PC-9 (cell line): ENCODE results near the gene TMEM120A. TPM values are rescaled to one million over a fixed set of nuclear protein-coding genes. Genes with fewer than 3 reads are reported as not detected.
"Not testable (repeated sequence)": the region's sequence is repeated elsewhere in the genome, so short reads cannot be mapped to it uniquely, and the experiment has no call there.

Source experiments
- BruUV-seq: library from RNA; stranded (reverse); fragments of 400-500 nt; replicated peaks from 2 replicates; lab custom pipeline; 2021; lab: Mats Ljungman, UMichigan
- CTCF ChIA-PET: fragments of 300-600 bp; sonication (Branson Sonifier 250); formaldehyde crosslinking; loops from one replicate; lab custom pipeline; 2022; ENCODE audit warnings: antibody characterized with exemption; lab: Charles Lee
- POLR2A ChIA-PET: fragments of 300-600 bp; sonication (Branson Sonifier 250); formaldehyde crosslinking; loops from one replicate; lab custom pipeline; 2022; ENCODE audit warnings: antibody characterized with exemption; ENCODE audit not compliant: unreplicated experiment; lab: Charles Lee
- DNase-seq, 2 experiments: peaks; one replicate each; pipeline versions ENCODE4 v3.0.0 to v3.0.0-alpha.2; 2015 to 2022; ENCODE audit warnings: mixed read lengths in 1 of 2
- H2AFZ ChIP-seq: fragments of 200-600 bp; sonication (generic); 2 replicates; pipeline ENCODE4 v1.8.1; 2017; ENCODE audit warnings: antibody characterized with exemption
- H3F3A ChIP-seq: fragments of 200-600 bp; sonication (generic); 2 replicates; pipeline ENCODE4 v1.8.1; 2017; ENCODE audit warnings: antibody characterized with exemption, mild to moderate bottlenecking, low read depth; ENCODE audit not compliant: insufficient read depth
- H3K27ac ChIP-seq: fragments of 200-600 bp; sonication (generic); 2 replicates; pipeline ENCODE4 v1.6.1; 2016; ENCODE audit warnings: mixed run types
- H3K27me3 ChIP-seq: fragments of 200-600 bp; sonication (generic); 2 replicates; pipeline ENCODE4 v1.6.1; 2016; ENCODE audit warnings: low read depth, mixed run types; ENCODE audit not compliant: insufficient read depth
- H3K36me3 ChIP-seq: fragments of 200-600 bp; sonication (generic); 2 replicates; pipeline ENCODE4 v1.6.1; 2016; ENCODE audit warnings: low read depth, mixed run types
- H3K4me1 ChIP-seq: fragments of 200-600 bp; sonication (generic); replicated peaks from 2 replicates; pipeline ENCODE4 v1.6.1; 2016; ENCODE audit warnings: mixed run types; ENCODE audit not compliant: insufficient read depth
- H3K4me2 ChIP-seq: fragments of 200-600 bp; sonication (generic); 2 replicates; pipeline ENCODE4 v1.6.1; 2017; ENCODE audit warnings: mixed run types
- H3K4me3 ChIP-seq: fragments of 200-600 bp; sonication (generic); 2 replicates; pipeline ENCODE4 v1.6.1; 2016; ENCODE audit warnings: mixed run types
- H3K79me2 ChIP-seq: fragments of 200-600 bp; sonication (generic); 2 replicates; pipeline ENCODE4 v1.6.1; 2017; ENCODE audit warnings: low read depth, mixed run types
- H3K9me2 ChIP-seq: fragments of 200-600 bp; sonication (generic); 2 replicates; pipeline ENCODE4 v1.8.1; 2017; ENCODE audit warnings: mild to moderate bottlenecking; ENCODE audit not compliant: insufficient read depth
- H3K9me3 ChIP-seq: fragments of 200-600 bp; sonication (generic); 2 replicates; pipeline ENCODE4 v1.8.1; 2016; ENCODE audit warnings: low read depth; ENCODE audit not compliant: insufficient read depth
- H4K20me1 ChIP-seq: fragments of 200-600 bp; sonication (generic); 2 replicates; pipeline ENCODE4 v1.8.1; 2017; ENCODE audit not compliant: insufficient read depth
- EZH2 ChIP-seq: fragments of 200-600 bp; sonication (generic); IDR thresholded peaks from 2 replicates; pipeline ENCODE4 v1.8.0; 2017; ENCODE audit warnings: antibody characterized with exemption, low read depth
- intact Hi-C: fragments of 100-400 bp; cut with micrococcal nuclease; formaldehyde crosslinking; loops from one replicate; pipeline ENCODE4 v1.10.0; 2022; ENCODE audit not compliant: unreplicated experiment
- total RNA-seq: library from RNA; stranded (reverse); gene quantifications from 2 replicates; pipeline ENCODE4 v1.2.3, GENCODE V29; 2021
- TF ChIP-seq, protein P1 (sequence below): fragments of 200-600 bp; sonication (generic); conservative IDR thresholded peaks from 2 replicates; pipeline ENCODE4 v1.6.1; 2017; ENCODE audit warnings: mixed run types, antibody characterized with exemption, mild to moderate bottlenecking, moderate library complexity

The TMEM120A gene
- total RNA-seq, 1 experiment from 2014 or later, result 27.0 TPM

DNA sequence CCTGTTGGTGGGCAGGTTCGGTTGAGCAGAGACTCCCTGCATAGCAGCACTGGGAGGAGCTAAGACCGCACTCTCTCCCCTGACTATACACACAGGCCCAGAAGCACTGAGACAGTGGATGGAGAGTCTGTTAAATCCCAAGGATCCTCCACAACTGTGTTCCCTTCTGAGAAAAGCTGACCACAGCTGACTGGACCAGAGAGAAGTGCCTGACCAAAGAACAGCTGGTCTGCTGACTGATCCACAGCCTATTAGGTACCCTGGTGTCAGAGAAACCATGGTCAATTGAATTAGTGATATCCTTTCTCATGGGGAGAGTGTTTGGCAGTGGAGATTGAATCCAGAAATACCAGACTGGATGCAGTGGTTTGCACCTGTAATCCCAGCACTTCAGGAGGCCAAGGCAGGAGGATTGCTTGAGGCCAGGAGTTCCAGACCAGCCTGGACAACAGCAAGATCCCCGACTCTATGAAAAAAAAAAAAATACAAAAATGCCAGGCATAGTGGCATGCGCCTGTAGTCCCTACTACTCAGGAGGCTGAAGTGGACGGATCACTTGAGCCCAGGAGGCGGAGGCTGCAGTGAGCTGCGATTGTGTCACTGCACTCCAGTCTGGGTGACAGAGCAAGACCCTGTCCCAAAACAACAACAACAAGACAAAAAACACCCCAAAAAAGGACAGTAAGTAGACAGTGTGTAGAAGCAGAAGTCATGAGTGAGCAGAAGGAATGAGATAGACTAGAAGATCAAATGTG lies 27.8 kb upstream of the TMEM120A start:
- POLR2A ChIA-PET, result no interaction called here
- no peaks in the 10 kb centered on the region for H3K36me3 ChIP-seq

DNA sequence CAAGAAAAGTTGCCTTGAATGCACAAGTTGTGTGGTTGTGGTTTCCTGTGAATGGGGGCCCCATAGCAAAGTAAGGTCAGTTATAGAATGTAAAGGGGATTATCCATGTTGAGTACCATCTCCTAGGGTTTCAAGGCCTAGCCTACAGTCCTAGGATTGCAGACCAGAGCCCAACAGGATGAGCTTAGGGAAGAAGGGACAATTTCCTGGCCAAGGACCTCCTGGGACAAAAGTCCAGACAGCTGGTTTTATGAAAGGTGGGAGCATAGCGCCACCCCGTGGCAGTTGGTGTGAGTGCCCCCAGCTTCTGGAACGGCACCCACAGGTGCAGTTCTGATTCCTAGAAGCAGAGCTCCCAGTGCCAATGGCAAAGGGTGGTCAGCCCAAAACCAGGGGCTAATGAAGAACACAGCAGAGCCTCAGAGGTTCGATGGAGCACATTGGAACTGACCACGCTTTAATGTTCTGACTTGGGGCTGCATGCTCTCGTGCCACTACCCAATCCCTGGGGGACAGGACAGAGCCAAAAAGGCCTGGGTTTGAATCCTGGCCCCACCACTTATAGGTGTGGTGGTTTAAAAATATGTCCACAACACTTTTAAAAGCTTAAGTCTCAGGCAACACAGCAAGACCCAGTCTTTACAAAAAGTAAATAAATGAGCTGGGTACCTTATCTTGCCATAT lies 25.8 kb upstream of the TMEM120A start:
- H3F3A ChIP-seq, result peaks cover 4% of the 10 kb centered on the region; the same call in 1 of the 2 replicates
- 0 out of 2 replicates have a peak, but pooled peaks cover 3% of the 10 kb centered on the region for H3K36me3 ChIP-seq
- TF ChIP-seq, protein P1, sequence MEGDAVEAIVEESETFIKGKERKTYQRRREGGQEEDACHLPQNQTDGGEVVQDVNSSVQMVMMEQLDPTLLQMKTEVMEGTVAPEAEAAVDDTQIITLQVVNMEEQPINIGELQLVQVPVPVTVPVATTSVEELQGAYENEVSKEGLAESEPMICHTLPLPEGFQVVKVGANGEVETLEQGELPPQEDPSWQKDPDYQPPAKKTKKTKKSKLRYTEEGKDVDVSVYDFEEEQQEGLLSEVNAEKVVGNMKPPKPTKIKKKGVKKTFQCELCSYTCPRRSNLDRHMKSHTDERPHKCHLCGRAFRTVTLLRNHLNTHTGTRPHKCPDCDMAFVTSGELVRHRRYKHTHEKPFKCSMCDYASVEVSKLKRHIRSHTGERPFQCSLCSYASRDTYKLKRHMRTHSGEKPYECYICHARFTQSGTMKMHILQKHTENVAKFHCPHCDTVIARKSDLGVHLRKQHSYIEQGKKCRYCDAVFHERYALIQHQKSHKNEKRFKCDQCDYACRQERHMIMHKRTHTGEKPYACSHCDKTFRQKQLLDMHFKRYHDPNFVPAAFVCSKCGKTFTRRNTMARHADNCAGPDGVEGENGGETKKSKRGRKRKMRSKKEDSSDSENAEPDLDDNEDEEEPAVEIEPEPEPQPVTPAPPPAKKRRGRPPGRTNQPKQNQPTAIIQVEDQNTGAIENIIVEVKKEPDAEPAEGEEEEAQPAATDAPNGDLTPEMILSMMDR, result peak; percentile 88
- no peak for TF ChIP-seq EZH2
- no TSS peak for BruUV-seq
- H3K79me2 ChIP-seq, result no peaks in the 10 kb centered on the region
- ChIA-PET POLR2A (interaction anchor here (0.6 kb wide), 2 partner anchors 76 to 271 kb away, joined by 3 to 4 read pairs; no protein-coding TSS in a partner anchor), CTCF (interaction anchor here (0.5 to 2.9 kb wide), 9 partner anchors 23 to 936 kb away, joined by 3 to 17 read pairs (median 4); partner anchors contain the start of genes MDH2 and STYXL1)
- no peaks in the 10 kb centered on the region for H3K9me2 ChIP-seq
- no peak overlapping the region for H2AFZ ChIP-seq
- no peaks in the 10 kb centered on the region for H3K4me1 ChIP-seq
- H3K4me3 ChIP-seq, result no peak overlapping the region
- H3K27me3 ChIP-seq, result no peaks in the 10 kb centered on the region
- no peak overlapping the region for H3K27ac ChIP-seq
- intact Hi-C loops, result loop anchor here (1.0 kb wide), 1 partner anchor 154 kb away; no protein-coding TSS in a partner anchor
- no peaks in the 10 kb centered on the region for H4K20me1 ChIP-seq
- no peaks in the 10 kb centered on the region for H3K9me3 ChIP-seq
- peak; percentile 51 to 78 for DNase-seq
- H3K4me2 ChIP-seq, result no peak overlapping the region

More for the DNA sequence above, 27.8 kb upstream of the TMEM120A start:
- CTCF ChIA-PET, result interaction anchor here (0.6 to 2.9 kb wide), 2 partner anchors 156 to 292 kb away, joined by 3 to 17 read pairs; no protein-coding TSS in a partner anchor
- no peaks in the 10 kb centered on the region for H3K9me3 ChIP-seq
- no peak overlapping the region for H3K27ac ChIP-seq
- no peaks in the 10 kb centered on the region for H3K27me3 ChIP-seq
- H3K4me1 ChIP-seq, result no peaks in the 10 kb centered on the region
- H2AFZ ChIP-seq, result no peak overlapping the region
- TF ChIP-seq, protein P1, result no peak
- no peak for TF ChIP-seq EZH2
- peaks cover 2% of the 10 kb centered on the region; the same call in 1 of the 2 replicates for H3F3A ChIP-seq
- BruUV-seq, result no TSS peak
- no peaks in the 10 kb centered on the region for H3K79me2 ChIP-seq
- DNase-seq, result no peak
- no peak overlapping the region for H3K4me3 ChIP-seq
- intact Hi-C loops, result no loop called here
- H3K9me2 ChIP-seq, result no peaks in the 10 kb centered on the region
- H4K20me1 ChIP-seq, result no peaks in the 10 kb centered on the region
- no peak overlapping the region for H3K4me2 ChIP-seq

- H3K79me2 ChIP-seq, H3K4me1 ChIP-seq, H3K27me3 ChIP-seq, H3K36me3 ChIP-seq, H2AFZ ChIP-seq, H3K27ac ChIP-seq, H3K9me2 ChIP-seq, H3K4me2 ChIP-seq, intact Hi-C loops, H3F3A ChIP-seq, DNase-seq, BruUV-seq, H4K20me1 ChIP-seq, H3K4me3 ChIP-seq, H3K9me3 ChIP-seq: not testable (repeated sequence)
- CTCF ChIA-PET, result interaction anchor here (0.6 kb wide), 1 partner anchor 69 kb away, joined by 3 read pairs; no protein-coding TSS in a partner anchor
- POLR2A ChIA-PET, result interaction anchor here (0.7 kb wide), 1 partner anchor 128 kb away, joined by 4 read pairs; no protein-coding TSS in a partner anchor
Observed at GRCh38 chr7:76018520-76018919, 24.1 kb upstream of the TMEM120A start.
